SIG-M5 treated with dmso at 0.1 percent for 504 hours (cell line): ENCODE results near the gene HIGD1A.

Experiments
- DNase-seq: peaks from one replicate; lab custom pipeline; 2025; ENCODE audit not compliant: unreplicated experiment; lab: John Stamatoyannopoulos, UW

HIGD1A gene

DNA sequence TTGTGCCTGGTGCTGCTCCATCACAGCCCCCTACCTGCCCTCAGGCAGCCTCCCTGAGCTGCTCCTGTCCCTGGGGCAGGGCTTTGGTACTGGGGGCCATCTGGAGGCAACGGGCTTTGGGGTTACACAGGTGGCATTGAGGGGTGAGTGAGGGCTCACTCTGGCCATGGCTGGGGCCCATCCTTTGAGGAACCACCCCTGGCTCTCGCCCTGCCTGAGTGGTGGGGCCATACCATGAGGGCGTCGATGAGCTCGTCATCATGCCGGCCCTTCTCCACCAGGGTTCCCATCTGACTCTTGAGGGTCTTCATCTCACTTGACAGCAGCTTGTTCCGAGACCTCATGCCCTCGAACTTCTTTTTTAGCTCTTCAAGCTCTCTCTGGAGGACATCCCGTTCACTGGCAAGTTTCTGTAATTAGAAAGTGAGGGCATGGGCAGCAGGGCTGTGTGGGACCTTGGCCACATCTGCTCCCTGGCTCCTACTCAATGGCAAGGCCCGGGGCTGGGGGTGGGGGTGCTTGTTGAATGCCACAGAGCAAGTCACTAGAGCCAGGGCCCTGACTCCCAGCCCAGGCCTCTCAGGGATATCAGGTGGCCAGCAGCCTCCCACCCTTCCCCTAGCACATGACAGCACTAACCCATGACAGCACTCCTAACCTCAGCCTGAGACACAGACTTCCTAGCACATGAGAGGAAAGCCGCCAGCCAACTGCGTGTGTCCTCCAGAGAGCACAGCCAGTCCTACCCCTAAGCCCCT lies 64.7 kb downstream of the HIGD1A start:
- DNase-seq, result no peak

DNA sequence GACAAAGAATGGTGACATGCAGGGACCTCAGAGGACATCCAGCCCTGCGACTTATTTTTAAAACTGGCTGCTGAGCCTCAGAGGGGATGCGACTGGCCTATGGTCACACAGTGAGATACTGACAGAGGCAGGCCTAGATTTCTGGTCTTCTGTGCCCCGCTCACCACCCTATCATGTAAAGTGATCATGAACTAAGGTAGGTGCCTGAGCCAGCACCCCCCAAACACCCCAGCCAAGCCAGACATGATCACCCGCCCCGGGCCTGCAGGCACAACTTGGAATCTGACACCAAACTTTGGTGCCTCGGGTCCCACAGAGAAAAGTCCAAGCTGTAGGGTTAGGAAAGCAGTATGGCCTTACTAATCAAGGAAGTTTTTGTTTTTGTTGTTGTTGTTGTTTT lies 67.8 kb downstream of the HIGD1A start:
- DNase-seq, result no peak

DNA sequence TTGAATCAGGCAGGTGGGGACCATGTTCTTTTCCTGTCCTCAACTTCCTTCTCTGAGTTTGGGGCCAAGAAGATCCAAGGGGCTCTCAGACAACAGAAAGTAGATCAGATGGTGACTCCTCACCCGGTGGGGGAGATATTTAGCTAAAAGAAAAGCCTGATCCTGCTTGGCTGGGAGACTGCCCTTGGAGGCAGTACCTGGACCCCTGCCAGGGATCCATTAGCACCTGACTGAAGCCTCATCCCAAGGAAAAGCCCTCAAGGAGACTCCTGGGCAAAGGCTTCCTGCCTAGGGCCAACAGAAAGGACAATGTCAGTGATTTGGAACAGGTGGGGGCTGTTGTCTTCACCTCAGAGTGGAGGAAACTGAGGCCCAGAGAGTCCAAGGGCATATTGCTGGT lies 68.2 kb downstream of the HIGD1A start:
- DNase-seq, result no peak

DNA sequence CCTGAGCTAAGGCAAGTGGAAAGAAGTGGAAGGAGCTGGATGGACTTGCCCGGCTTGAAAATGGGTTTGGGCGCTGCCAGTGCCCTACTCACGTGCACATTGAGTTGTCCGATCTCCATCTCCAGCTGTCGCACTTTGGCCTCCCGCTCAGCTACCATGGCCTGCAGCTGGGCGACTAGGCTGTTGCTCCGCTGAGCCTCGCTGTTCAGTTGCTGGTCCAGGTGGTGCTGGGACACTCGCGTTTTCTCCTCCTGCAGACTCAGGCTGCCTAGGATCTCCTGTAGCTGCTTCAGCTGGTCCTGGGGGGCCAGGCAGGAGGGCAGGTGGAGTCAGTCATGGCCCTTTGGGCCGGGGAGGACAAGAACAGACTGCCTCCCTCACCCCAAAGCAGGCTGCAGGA lies 68.7 kb downstream of the HIGD1A start:
- DNase-seq, result no peak

DNA sequence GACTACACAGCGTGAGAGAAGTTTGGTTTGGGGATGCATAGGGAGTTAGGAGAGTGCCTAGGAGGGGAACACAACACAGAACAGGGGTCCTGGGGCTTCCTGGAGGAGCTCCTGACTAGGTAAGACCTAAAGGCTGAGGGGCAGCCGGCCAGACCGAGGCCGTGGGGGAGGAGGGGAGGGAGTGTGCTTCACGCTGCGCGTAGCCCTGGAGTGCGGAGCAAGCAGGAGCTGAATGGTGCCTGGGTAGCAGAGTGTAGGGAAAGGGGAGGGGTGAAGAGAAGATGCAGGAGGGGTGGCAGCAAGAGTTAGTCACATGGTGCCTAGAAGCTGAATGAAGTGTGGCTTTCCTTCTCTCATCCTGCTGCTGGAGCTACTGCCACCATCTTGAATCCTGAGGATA lies 69.3 kb downstream of the HIGD1A start:
- DNase-seq, result no peak

DNA sequence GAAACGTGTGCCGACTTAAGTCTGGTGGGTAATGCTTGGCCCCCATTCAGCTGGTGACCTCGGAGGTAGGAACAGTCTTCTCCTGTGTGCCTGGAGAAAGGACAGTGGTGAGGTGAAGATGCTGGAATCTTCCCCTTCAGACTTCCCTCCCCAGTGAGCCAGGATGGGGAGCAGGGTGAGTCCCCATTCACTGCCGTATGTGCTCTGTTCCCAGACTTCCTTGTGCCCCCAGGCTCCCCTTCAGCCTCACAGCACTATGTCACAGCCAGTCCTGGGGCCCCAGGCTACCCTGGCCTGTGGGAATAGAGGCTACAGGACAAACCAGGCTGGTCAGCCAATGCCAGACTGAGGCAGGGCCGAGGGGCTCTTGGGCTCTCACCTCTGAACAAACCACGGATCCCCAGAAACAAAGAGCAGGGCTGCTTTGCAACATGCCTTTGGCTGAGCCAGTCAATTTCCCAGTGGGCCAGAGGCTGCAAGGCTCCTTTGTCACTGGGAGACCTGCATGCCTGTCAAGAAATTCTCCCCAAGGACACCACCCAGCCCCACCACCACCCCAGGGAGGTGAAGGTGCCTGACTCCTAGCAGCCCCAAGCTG lies 69.9 kb downstream of the HIGD1A start:
- DNase-seq, result no peak

DNA sequence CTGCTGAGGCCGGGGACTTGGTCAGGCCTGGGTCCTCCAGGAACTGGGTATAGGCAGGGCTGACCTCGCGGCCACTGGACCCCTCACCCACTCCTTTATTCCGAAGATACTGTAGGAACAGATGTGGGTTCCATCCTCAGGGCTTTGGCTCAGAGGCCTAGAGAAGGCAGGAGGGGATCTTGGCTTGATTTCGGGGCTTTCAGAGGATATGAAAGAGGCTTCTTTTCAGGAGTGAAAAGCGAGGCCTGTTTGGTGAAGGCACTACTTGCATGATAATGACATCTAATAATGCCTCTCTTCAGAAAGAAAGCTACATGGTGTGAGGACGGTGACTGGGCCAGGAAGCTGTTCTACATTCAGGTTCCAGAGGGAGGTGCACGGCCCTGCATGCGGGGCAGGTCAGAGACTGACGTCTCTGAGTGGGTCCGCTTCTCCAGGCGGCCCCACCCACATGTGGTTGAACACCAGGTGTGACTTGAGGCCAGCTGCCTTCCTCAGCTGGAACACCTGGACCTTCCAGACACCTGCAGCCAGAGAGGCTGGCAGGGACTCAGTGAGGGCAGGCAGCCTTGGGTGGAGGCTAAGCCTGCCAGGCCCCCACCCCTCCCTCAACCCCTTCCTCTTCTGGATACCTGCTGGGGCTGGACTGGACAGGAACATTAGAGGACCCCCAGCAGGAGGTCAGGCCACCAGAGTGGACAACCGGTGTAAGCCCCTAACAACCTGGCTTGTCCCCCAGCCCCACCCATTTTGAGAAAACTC lies 70.6 kb downstream of the HIGD1A start:
- DNase-seq, result no peak
